Liver (tissue), 9 donors: ENCODE data around the gene THBS2. TPM values are rescaled to one million over a fixed set of nuclear protein-coding genes. Genes with fewer than 3 reads are reported as not detected.

Source experiments
- DNase-seq: peaks from one replicate; pipeline ENCODE4 v3.0.0-alpha.2; 2017; ENCODE audit warnings: low spot score
- H3K27ac ChIP-seq, 2 donors: one replicate each; pipeline ENCODE4 v1.7.0; 2013; ENCODE audit warnings: inconsistent platforms in 2 of 2, low read length in 2 of 2, control low read depth in 1 of 2, low read depth in 1 of 2, mild to moderate bottlenecking in 1 of 2
- H3K27me3 ChIP-seq, 4 donors: one replicate each; pipeline versions ENCODE4 v1.6.1 to v1.7.0; 2013; ENCODE audit warnings: low read length in 3 of 4, inconsistent platforms in 1 of 4, mild to moderate bottlenecking in 1 of 4, moderate library complexity in 1 of 4; ENCODE audit not compliant: control insufficient read depth in 4 of 4, insufficient read depth in 4 of 4
- H3K36me3 ChIP-seq, 4 donors: one replicate each; pipeline versions ENCODE4 v1.6.1 to v1.7.0; 2013; ENCODE audit warnings: low read length in 3 of 4, mild to moderate bottlenecking in 3 of 4, low read depth in 1 of 4, moderate library complexity in 1 of 4; ENCODE audit not compliant: control insufficient read depth in 4 of 4, insufficient read depth in 3 of 4
- H3K4me1 ChIP-seq, 4 donors: one replicate each; pipeline versions ENCODE4 v1.6.1 to v1.7.0; 2013; ENCODE audit warnings: low read length in 3 of 4, mild to moderate bottlenecking in 3 of 4, moderate library complexity in 1 of 4; ENCODE audit not compliant: control insufficient read depth in 4 of 4, insufficient read depth in 4 of 4
- H3K4me3 ChIP-seq, 3 donors: one replicate each; pipeline versions ENCODE4 v1.6.1 to v1.7.0; 2013; ENCODE audit warnings: low read length in 3 of 3, control low read depth in 1 of 3, low read depth in 1 of 3, mild to moderate bottlenecking in 1 of 3
- H3K9ac ChIP-seq, 2 donors: one replicate each; pipeline ENCODE4 v1.7.0; 2013; ENCODE audit warnings: low read length in 2 of 2, mild to moderate bottlenecking in 2 of 2, moderate library complexity in 2 of 2, control low read depth in 1 of 2, low read depth in 1 of 2
- H3K9me3 ChIP-seq, 4 donors: one replicate each; pipeline versions ENCODE4 v1.6.1 to v1.7.0; 2013; ENCODE audit warnings: low read length in 3 of 4; ENCODE audit not compliant: control insufficient read depth in 4 of 4
- ATF3 ChIP-seq: IDR thresholded peaks from 2 replicates; pipeline ENCODE4 v1.6.1; 2016; ENCODE audit warnings: antibody characterized with exemption
- CTCF ChIP-seq: fragments of 150-350 bp; IDR thresholded peaks from 2 replicates; pipeline ENCODE4 v1.5.1; 2017; ENCODE audit warnings: improper control_type of control experiment, low read depth, low read length; ENCODE audit not compliant: missing input control
- EGR1 ChIP-seq, 2 donors: IDR thresholded peaks; 2 replicates each; pipeline ENCODE4 v1.6.1; 2016 to 2018; ENCODE audit warnings: antibody characterized with exemption in 2 of 2, low read depth in 2 of 2
- FOXA2 ChIP-seq: IDR thresholded peaks from 2 replicates; pipeline ENCODE4 v1.6.1; 2016; ENCODE audit warnings: antibody characterized with exemption
- GABPA ChIP-seq, 2 donors: IDR thresholded peaks in 1 of 2; conservative IDR thresholded peaks in 1 of 2; 2 replicates each; pipeline ENCODE4 v1.6.1; 2016; ENCODE audit warnings: antibody characterized with exemption in 2 of 2, mild to moderate bottlenecking in 1 of 2, moderate library complexity in 1 of 2
- HNF4A ChIP-seq, 2 donors: conservative IDR thresholded peaks; 2 replicates each; pipeline ENCODE4 v1.6.1; 2016; ENCODE audit warnings: antibody characterized with exemption in 2 of 2, mild to moderate bottlenecking in 2 of 2
- HNF4G ChIP-seq: IDR thresholded peaks from 2 replicates; pipeline ENCODE4 v1.6.1; 2016; ENCODE audit warnings: antibody characterized with exemption
- JUND ChIP-seq, 2 donors: IDR thresholded peaks; 2 replicates each; pipeline ENCODE4 v1.6.1; 2016; ENCODE audit warnings: antibody characterized with exemption in 2 of 2
- MAX ChIP-seq: IDR thresholded peaks from 2 replicates; pipeline ENCODE4 v1.6.1; 2016; ENCODE audit warnings: antibody characterized with exemption
- NR2F2 ChIP-seq: IDR thresholded peaks from 2 replicates; pipeline ENCODE4 v1.6.1; 2016; ENCODE audit warnings: antibody characterized with exemption
- RAD21 ChIP-seq, 2 donors: IDR thresholded peaks; 2 replicates each; pipeline ENCODE4 v1.6.1; 2016; ENCODE audit warnings: antibody characterized with exemption in 2 of 2, mild to moderate bottlenecking in 2 of 2
- REST ChIP-seq: IDR thresholded peaks from 2 replicates; pipeline ENCODE4 v1.6.1; 2016; ENCODE audit warnings: antibody characterized with exemption, mild to moderate bottlenecking
- RXRA ChIP-seq, 2 donors: IDR thresholded peaks; 2 replicates each; pipeline ENCODE4 v1.6.1; 2017 to 2018; ENCODE audit warnings: antibody characterized with exemption in 2 of 2, mild to moderate bottlenecking in 1 of 2
- SP1 ChIP-seq: IDR thresholded peaks from 2 replicates; pipeline ENCODE4 v1.6.1; 2018; ENCODE audit warnings: antibody characterized with exemption, mild to moderate bottlenecking
- TAF1 ChIP-seq: conservative IDR thresholded peaks from 2 replicates; pipeline ENCODE4 v1.6.1; 2016; ENCODE audit warnings: antibody characterized with exemption, mild to moderate bottlenecking
- YY1 ChIP-seq: IDR thresholded peaks from 2 replicates; pipeline ENCODE4 v1.6.1; 2016; ENCODE audit warnings: antibody characterized with exemption, mild to moderate bottlenecking
- WGBS: extraction: QIAGEN DNeasy Blood & Tissue Kit; methylation state at CpG from one replicate; pipeline ENCODE4 v1.1.7; 2013; 5-methylcytosine and 5-hydroxymethylcytosine counted together
- polyA plus RNA-seq, 2 donors: library from polyadenylated mRNA; stranded (reverse) in 1 of 2; unstranded in 1 of 2; fragments of 200-250 nt in 1 of 2; fragments of >200 nt in 1 of 2; fragmentation: Nextera tagmentation in 1 of 2; extraction: Ambion mirVana in 1 of 2; gene quantifications; one replicate each; pipeline versions ENCODE4 v1.2.1 to v1.2.3, GENCODE V29; 2013 to 2015
- total RNA-seq, 2 donors: library from RNA; depleted of rRNA; stranded (reverse); fragments of >200 nt; gene quantifications; one replicate each; pipeline ENCODE4 v1.2.3, GENCODE V29; 2014
- donor health status: healthy.
- donor health status: healthy.
- donor health status: healthy.
- donor health status: healthy.
- donor health status: healthy.

THBS2 gene
- total and polyA plus RNA-seq, 4 donors, result 0.35 to 7.6 (median 6.2) TPM

GRCh38 chr6:169243661-169244060 lies 10.0 kb downstream of the THBS2 start:
- no peaks in the 10 kb centered on the region for H3K9me3 ChIP-seq
- no peaks in the 10 kb centered on the region for H3K4me1 ChIP-seq
- H3K36me3 ChIP-seq, result no peaks in the 10 kb centered on the region
- no peak overlapping the region for H3K4me3 ChIP-seq
- no peaks in the 10 kb centered on the region for H3K27me3 ChIP-seq
- DNase-seq, result no peak
- 27% methylated on average over 1 of the region's 1 CpG for WGBS
- H3K9ac ChIP-seq, result no peak overlapping the region
- no peak overlapping the region for H3K27ac ChIP-seq
- TF ChIP-seq YY1 (no peak), HNF4A (conservative IDR thresholded peaks at IDR 0.05) (no peak), EGR1 (IDR thresholded peaks at IDR 0.05; ENCODE audit: low read depth in 2 of 2) (no peak), RAD21 (IDR thresholded peaks at IDR 0.05) (no peak), ATF3 (no peak), REST (no peak), FOXA2 (no peak)

- no peak for TF ChIP-seq SP1
- no peak for TF ChIP-seq TAF1
- TF ChIP-seq HNF4G, result no peak
- no peak for TF ChIP-seq ATF3
- no peak for TF ChIP-seq MAX
- no peak for TF ChIP-seq GABPA (IDR thresholded peaks at IDR 0.05 in 1 of 2, conservative IDR thresholded peaks at IDR 0.05 in 1 of 2)
- no peak for TF ChIP-seq JUND (IDR thresholded peaks at IDR 0.05)
- TF ChIP-seq HNF4A (conservative IDR thresholded peaks at IDR 0.05), result no peak
- WGBS, result 84% methylated on average over 11 of the region's 11 CpGs
These were observed 10.5 kb downstream of the THBS2 start for GRCh38 chr6:169243186-169243585.

GRCh38 chr6:169241688-169242350 lies 11.8 kb downstream of the THBS2 start:
- no peak for DNase-seq
- no peaks in the 10 kb centered on the region for H3K27me3 ChIP-seq
- TF ChIP-seq RAD21 (IDR thresholded peaks at IDR 0.05), result no peak
- TF ChIP-seq ATF3, result no peak
- no peak for TF ChIP-seq HNF4G
- TF ChIP-seq REST, result no peak
- TF ChIP-seq CTCF, result no peak
- TF ChIP-seq NR2F2, result no peak
- no peak for TF ChIP-seq TAF1
- no peak for TF ChIP-seq RXRA (IDR thresholded peaks at IDR 0.05)
- TF ChIP-seq SP1, result no peak

More at GRCh38 chr6:169243186-169243585, 10.5 kb downstream of the THBS2 start:
- no peaks in the 10 kb centered on the region for H3K27me3 ChIP-seq
- no peak for DNase-seq
- no peaks in the 10 kb centered on the region for H3K36me3 ChIP-seq
- H3K4me1 ChIP-seq, result no peaks in the 10 kb centered on the region
- H3K9me3 ChIP-seq, result no peaks in the 10 kb centered on the region
- H3K27ac ChIP-seq, result no peak overlapping the region
- H3K4me3 ChIP-seq, result no peak overlapping the region
- no peak overlapping the region for H3K9ac ChIP-seq

More at GRCh38 chr6:169241688-169242350, 11.8 kb downstream of the THBS2 start:
- Histone ChIP-seq H3K9me3 (no peaks in the 10 kb centered on the region), H3K9ac (no peak overlapping the region), H3K4me1 (no peaks in the 10 kb centered on the region), H3K4me3 (no peak overlapping the region), H3K36me3 (no peaks in the 10 kb centered on the region), H3K27ac (no peak overlapping the region)
- 92% methylated on average over 32 of the region's 32 CpGs for whole genome bisulfite sequencing
